K562 (cell line): ENCODE measurements around the gene DGCR8. TPM values are rescaled to one million over a fixed set of nuclear protein-coding genes. Genes with fewer than 3 reads are reported as not detected.

Experiments used
- ATF2 ChIP-seq: sonication (generic); formaldehyde crosslinking; IDR thresholded peaks from 2 replicates; pipeline ENCODE4 v1.8.1; 2022; ENCODE audit warnings: missing genetic modification reagents
- HMBOX1 ChIP-seq: sonication (generic); IDR thresholded peaks from 2 replicates; pipeline ENCODE4 v1.6.1; 2016
- MAFK ChIP-seq: IDR thresholded peaks from 2 replicates; pipeline ENCODE4 v1.6.1; 2011; ENCODE audit warnings: low read length, improper control_type of control experiment
- MCM7 ChIP-seq, 2 experiments: fragments of 450-650 bp; IDR thresholded peaks; 2 replicates each; pipeline ENCODE4 v1.6.1; 2016 to 2018
- MTF1 ChIP-seq: fragments of 250-450 bp; sonication (Bioruptor Pico); IDR thresholded peaks from 2 replicates; pipeline ENCODE4 v1.9.0; 2021; ENCODE audit warnings: moderate library complexity, mild to moderate bottlenecking, inconsistent platforms, borderline replicate concordance
- PTTG1 ChIP-seq: fragments of 450-650 bp; IDR thresholded peaks from 2 replicates; pipeline ENCODE4 v1.6.1; 2016; ENCODE audit warnings: low read depth, mild to moderate bottlenecking, missing genetic modification characterization, missing compliant biosample characterization
- RREB1 ChIP-seq: fragments of 250-450 bp; sonication (Bioruptor Pico); IDR thresholded peaks from 2 replicates; pipeline ENCODE4 v1.4.0; 2020
- SFPQ ChIP-seq: fragments of 200-400 bp; formaldehyde crosslinking; IDR thresholded peaks from 2 replicates; pipeline ENCODE4 v1.6.1; 2017; ENCODE audit warnings: mild to moderate bottlenecking, low read depth, low read length, moderate library complexity
- polyA plus RNA-seq, 8 experiments: library from polyadenylated mRNA; depleted of rRNA in 4 of 8; stranded (reverse) in 5 of 8; unstranded in 3 of 8; fragments of >200 nt; fragmentation: Nextera tagmentation in 2 of 8; fragmentation: Illumina TruSeq in 1 of 8; extraction: Ambion mirVana in 2 of 8; extraction: Trizol in 1 of 8; gene quantifications; 2 replicates each; pipeline versions ENCODE4 v1.2.1 to v1.2.3, GENCODE V29; 2011 to 2014; ENCODE audit warnings: inconsistent platforms in 1 of 8, missing spikeins in 1 of 8
- total RNA-seq, 7 experiments: library from RNA; depleted of rRNA in 6 of 7; stranded (reverse); fragments of >200 nt in 6 of 7; fragmentation: Illumina TruSeq in 2 of 7; extraction: Trizol in 2 of 7; gene quantifications; 2 replicates each; pipeline versions ENCODE4 v1.2.1 to v1.2.3, GENCODE V29; 2011 to 2021; ENCODE audit warnings: low replicate concordance in 1 of 7

Gene DGCR8
- total and polyA plus RNA-seq, 9 of the 15 experiments (the other 6 are each of a cell fraction or from before 2014, with no cell fraction given), result 5.9 to 144 (median 80.1) TPM

- no peak for TF ChIP-seq RREB1 (CRISPR knock-in tag)
- TF ChIP-seq MTF1, result no peak; the same call in 1 of the 2 replicates
- no peak; the same call in none of the 2 replicates for TF ChIP-seq MAFK
- TF ChIP-seq PTTG1, result no peak
- peak; percentile 91 for TF ChIP-seq HMBOX1
- TF ChIP-seq ATF2 (CRISPR knock-in tag), result no peak
- TF ChIP-seq SFPQ, result no peak
- no peak for TF ChIP-seq MCM7 (IDR thresholded peaks at IDR 0.05)
- TF ChIP-seq, all 486 proteins: peak for 142
These were observed 20.9 kb upstream of the DGCR8 start (continued) for GRCh38 chr22:20058989-20059770.
